ENCODE measurements around the gene CD300LD.

The CD300LD gene

DNA sequence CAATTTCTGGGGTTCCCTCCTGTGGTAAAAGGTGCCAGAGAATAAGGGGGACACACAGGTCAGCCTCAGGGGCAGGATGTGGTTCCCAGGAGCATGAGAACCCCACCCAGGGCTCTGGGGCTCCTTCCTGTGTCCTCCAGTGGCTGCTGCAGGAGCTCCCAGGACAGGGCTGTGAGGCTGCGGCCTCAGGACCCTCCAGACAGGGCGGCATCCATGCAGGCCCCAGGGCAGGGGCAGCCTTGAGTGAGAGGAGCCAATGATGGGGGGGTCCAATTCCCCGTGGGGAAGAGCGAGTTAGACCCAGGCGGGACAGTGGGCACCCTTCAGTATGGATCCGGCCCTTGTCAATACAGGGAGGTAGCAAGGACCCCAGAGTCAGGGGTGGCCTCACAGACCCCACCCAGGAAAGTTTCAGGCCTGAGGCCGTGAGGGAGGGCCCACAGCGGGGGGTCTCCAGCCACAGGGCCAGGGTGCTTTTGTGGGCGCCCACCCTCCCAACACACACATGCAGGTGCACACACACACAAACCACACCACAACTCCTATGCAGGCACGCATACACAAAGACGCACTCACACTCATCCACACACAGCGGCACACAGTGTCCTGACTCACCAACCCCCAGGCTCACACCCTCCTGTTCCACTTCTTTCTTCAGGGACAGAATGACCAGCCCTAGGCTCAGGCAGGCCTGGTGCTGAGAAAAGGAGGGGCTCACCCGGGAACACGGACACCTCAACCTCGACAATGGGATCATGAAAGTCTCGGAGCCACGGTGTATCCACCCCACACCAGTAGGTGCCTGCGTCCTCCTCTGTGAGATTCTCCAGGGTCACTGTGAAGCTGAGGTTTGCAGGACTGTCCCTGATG lies 48.0 kb downstream of the CD300LD start:
- no peak for DNase-seq

DNA sequence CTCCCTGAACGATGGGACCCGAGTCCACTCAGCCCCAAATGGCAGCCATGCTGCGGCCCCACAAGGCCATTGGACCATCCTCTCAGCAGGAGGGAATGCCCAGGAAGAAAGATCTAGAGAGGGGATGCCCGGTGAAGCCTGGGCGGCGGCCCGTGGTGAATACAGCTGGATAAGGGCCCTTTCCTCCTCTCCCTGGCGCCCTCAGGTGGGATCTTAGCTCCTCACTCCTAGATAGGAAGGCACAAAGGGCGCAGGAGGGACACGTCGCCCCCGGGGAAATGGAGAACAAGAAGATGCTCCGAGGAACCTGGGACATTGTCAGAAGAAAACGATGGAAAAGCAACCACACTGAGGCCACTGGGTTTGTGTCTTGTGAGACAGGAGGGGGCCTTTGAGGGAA lies 48.7 kb downstream of the CD300LD start:
- no peak for DNase-seq

DNA sequence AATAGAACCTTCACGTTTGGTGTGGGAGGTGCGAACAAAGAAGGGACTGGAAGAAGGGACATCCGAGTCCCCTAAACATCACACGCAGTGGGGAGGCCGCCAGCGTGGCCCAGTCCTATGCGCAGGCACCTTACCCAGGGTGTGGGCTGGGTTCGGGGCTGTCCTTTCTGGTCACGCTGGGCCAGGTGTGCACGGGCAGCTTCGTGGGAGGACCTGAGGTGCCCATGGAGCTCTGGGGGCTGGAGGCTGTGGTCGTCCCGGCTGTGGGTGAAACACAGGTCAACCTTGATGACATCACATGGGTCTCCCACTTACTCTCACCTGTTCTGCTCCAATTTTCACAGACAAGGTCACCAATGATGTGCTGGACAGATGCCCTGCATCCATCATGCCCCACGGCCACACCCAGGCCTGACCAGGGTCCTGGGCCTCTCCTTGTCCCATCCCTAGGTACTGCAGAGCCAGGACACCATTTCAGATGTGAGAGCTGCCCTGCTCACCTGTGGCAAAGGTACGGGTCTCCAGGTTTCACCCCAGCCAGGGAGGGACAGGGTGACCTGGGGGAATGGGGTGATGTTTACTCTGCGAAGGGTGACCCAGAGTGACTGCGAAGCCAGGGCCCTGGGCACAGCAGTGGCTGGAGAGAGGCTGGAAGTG lies 49.2 kb downstream of the CD300LD start:
- no peak for DNase-seq

DNA sequence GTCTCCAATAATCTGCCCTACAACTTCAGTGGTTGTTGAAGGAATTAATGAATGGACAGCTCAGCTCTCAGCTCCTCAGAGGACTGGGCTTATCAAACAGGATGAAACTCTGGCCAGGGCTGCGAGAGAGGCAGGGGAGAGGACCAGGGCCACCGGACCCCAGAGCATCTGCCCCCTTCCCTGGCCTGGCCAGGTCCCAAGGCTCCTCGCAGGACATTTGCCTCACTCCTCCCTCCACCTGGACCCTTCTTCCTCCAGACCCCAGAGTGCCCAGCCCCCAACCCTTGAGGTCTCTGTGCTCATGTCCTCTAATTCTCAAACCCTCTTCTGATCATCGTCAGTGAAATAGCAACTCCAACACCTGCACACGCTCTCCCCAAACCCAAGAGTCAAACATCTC lies 49.9 kb downstream of the CD300LD start:
- DNase-seq = no peak

DNA sequence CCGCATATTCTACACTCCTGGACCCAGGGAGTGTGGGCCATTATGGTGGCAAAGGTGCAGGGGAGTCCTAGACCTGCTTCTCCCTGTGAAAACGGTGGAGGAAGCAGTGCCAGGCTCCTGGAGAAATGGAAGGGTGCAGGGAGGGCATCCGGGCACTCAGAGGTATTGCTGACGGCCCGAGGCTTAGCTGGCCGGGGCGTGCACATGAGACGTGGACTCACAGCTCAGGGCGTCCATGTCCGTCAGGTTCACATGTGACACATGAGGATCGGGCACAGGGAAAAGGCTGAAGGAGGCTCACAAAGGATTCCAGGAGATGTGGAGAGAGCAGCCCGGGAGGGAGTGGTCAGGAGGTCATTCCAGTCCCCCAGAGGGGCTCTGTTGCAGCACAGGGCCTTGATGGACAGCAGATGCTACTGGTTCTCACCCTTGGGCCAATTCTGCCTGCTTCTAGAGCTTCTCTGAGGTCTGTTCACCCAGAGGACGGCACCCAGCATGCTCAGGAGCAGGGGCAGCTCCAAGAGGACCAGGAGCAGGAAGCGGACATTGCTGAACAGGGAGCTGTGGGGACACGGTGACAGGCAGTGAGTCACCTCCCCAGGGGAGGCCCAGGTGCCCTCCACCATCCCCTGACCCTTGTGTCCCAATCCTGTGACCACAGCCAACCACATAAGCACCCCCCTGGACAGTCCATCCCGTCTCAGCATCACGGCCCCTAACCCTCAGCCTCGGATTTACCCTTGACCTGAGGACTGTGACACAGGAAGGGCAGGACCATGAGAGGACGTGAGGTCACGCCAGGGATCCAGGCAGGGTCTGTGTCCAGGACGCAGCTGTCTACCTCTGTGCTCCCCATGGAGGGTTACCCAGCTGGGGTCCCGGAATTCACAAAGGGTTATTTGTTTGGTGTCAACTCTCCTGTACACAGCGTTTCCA lies 50.6 kb downstream of the CD300LD start:
- DNase-seq = no peak

DNA sequence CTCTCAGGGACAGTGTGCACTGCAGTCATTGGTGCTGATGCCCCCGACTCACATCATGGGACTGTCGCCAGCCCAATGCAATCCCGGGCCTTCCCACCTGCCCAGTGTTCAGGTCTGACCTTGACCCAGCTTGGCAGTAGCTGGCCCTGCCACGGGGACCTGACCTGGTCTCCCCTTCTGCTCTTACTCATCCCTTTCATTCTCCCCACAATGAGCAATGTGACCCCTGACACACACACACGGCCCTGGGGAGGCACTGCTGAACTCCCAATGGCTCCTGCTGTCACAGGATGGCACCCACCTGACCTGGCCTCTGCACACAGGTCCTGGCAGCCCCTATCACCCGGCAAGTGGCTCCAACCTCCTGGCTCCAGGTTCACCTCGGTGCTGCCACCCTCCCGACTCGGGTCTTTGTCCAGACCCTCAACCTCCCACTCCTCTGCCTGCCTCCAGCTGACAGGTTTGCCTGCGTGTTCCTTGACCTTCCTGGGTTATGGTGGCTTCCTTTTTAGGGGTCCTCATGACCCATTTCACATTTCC lies 52.7 kb downstream of the CD300LD start:
- no peak for DNase-seq

DNA sequence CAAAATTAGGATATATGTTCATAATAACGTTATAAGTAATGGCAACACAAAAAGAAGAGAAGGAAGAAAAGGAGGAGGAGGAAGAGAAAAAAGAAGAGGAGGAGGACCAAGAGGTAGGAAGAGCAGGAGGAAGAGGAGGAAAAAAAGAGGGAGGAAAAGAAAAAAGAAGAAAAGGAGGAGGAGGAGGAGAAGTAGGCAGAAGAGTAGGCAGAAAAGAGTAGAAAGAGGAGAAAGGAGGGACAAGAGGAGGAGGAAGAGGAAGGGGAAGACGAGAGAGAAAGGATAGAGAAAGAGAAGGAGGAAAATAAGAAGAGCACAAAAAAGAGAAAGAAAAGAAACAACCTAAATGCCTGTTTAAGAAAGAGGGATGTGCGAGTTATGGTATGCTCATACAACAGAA lies 55.2 kb downstream of the CD300LD start:
- no peak for DNase-seq

DNA sequence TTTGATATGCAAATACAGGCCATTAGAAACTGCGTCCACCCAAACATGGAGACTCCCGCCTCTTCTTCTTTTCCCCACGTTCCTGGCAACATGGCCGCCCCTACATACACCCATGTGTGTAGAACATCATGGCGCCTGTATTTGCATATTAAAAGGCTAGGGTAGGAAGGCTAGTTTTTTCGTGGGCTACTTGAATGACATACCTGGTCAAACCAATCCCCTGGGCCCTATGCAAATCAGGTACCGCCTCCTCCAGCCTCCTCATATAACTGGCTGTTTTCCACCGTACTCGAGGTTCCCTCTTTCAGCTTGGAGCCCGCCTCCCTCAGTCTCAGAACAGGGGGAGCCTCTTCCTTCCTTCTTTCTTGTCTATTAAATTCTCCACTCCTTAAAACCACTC lies 60.0 kb downstream of the CD300LD start:
- DNase-seq = no peak

DNA sequence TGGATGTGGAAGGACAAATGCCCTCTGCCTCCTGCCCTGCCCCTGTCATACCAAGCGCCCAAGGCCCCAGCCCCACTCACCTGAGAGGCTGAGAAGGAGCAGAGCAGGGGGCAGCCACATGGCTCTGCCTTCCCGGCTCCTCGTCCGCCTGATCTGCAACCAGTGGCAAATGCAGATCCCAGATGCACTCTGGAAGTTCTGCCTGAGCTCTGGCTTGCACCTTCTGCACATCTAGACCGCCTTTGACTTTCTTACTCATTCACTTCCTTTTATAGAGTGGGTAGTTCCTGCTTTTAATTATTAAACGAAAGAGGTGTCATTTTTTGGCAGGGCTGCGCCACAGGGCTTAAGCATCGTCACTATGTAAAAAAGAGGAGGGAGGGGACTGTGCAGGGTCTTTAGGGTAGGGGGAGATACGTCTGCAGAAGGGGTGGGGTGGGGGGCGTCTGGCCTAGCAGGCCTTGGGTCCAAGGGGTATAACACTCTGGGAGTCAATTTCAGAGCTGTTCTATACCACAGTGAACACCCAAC lies 60.8 kb downstream of the CD300LD start, which contains the start of gene CD300LB:
TSS of gene CD300LB (minus strand) at position 245 of the 531 bp plus-strand sequence. CDS start at position 120, 125 bp downstream.
- no peak for DNase-seq

DNA sequence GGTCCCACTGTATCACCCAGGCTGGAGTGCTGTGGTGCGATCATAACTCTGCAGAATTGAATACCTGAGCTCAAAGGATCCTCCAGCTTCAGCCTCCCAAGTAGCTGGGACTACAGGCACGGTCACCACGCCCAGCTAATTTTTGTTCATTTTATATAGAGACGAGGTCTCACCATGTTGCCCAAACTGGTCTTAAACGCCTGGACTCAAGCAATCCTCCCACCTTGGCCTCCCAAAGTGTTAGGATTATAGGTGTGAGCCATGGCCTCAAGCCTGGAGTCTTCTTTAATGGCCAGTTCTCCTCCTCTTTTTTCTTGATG lies 61.3 kb downstream of the CD300LD start:
- DNase-seq = no peak
